Hepatocyte (in vitro differentiated cells): ENCODE results near the gene MCF2L.

ENCODE experiments used
- CTCF ChIP-seq: fragments of 200-600 bp; sonication (generic); IDR thresholded peaks from 2 replicates; pipeline ENCODE4 v1.5.1; 2016; ENCODE audit warnings: antibody characterized with exemption, mild to moderate bottlenecking; ENCODE audit not compliant: poor library complexity
- EZH2 ChIP-seq: fragments of 200-600 bp; sonication (generic); IDR thresholded peaks from 2 replicates; pipeline ENCODE4 v1.6.1; 2016; ENCODE audit warnings: antibody characterized with exemption, mild to moderate bottlenecking, borderline replicate concordance
- EZH2phosphoT487 ChIP-seq: fragments of 200-600 bp; sonication (generic); IDR thresholded peaks from one replicate; pipeline ENCODE4 v1.6.1; 2018; ENCODE audit warnings: antibody characterized with exemption, mild to moderate bottlenecking, low read depth, moderate library complexity; ENCODE audit not compliant: unreplicated experiment, severe bottlenecking

- TF ChIP-seq CTCF (no peak), EZH2phosphoT487 (no peak), EZH2 (no peak)
Measured at GRCh38 chr13:113094410-113094800, 125.4 kb downstream of the MCF2L start.
